NT2/D1 (cell line): Measurements from ENCODE around the gene LRRC4C.

Experiments
- DNase-seq: peaks from one replicate; pipeline ENCODE4 v3.0.0-alpha.2; 2011; ENCODE audit warnings: low read depth, low spot score
- H3K27me3 ChIP-seq: 2 replicates; pipeline ENCODE4 v1.6.0; 2011; ENCODE audit warnings: mild to moderate bottlenecking; ENCODE audit not compliant: insufficient read length, insufficient read depth
- H3K36me3 ChIP-seq: 2 replicates; pipeline ENCODE4 v1.6.1; 2011; ENCODE audit warnings: mild to moderate bottlenecking, low read length, mixed read lengths; ENCODE audit not compliant: insufficient read depth, insufficient read length
- H3K4me1 ChIP-seq: 2 replicates; pipeline ENCODE4 v1.5.1; 2011; ENCODE audit not compliant: insufficient read depth, insufficient read length
- H3K4me3 ChIP-seq: 2 replicates; pipeline ENCODE4 v1.5.1; 2011; ENCODE audit warnings: low read depth; ENCODE audit not compliant: insufficient read length
- H3K9ac ChIP-seq: 2 replicates; pipeline ENCODE4 v1.6.0; 2011; ENCODE audit warnings: low read depth; ENCODE audit not compliant: insufficient read length
- H3K9me3 ChIP-seq: 2 replicates; pipeline ENCODE4 v1.5.1; 2011; ENCODE audit warnings: mild to moderate bottlenecking, low read length; ENCODE audit not compliant: insufficient read depth
- SUZ12 ChIP-seq: IDR thresholded peaks from 2 replicates; pipeline ENCODE4 v1.6.1; 2011; ENCODE audit not compliant: insufficient read length, insufficient read depth; ENCODE audit errors: extremely low read depth
- YY1 ChIP-seq: IDR thresholded peaks from 2 replicates; pipeline ENCODE4 v1.6.1; 2011; ENCODE audit not compliant: insufficient read length, insufficient read depth
- ZNF274 ChIP-seq: IDR thresholded peaks from 2 replicates; pipeline ENCODE4 v1.6.1; 2011; ENCODE audit warnings: mild to moderate bottlenecking, low read depth, low read length

The LRRC4C gene

DNA sequence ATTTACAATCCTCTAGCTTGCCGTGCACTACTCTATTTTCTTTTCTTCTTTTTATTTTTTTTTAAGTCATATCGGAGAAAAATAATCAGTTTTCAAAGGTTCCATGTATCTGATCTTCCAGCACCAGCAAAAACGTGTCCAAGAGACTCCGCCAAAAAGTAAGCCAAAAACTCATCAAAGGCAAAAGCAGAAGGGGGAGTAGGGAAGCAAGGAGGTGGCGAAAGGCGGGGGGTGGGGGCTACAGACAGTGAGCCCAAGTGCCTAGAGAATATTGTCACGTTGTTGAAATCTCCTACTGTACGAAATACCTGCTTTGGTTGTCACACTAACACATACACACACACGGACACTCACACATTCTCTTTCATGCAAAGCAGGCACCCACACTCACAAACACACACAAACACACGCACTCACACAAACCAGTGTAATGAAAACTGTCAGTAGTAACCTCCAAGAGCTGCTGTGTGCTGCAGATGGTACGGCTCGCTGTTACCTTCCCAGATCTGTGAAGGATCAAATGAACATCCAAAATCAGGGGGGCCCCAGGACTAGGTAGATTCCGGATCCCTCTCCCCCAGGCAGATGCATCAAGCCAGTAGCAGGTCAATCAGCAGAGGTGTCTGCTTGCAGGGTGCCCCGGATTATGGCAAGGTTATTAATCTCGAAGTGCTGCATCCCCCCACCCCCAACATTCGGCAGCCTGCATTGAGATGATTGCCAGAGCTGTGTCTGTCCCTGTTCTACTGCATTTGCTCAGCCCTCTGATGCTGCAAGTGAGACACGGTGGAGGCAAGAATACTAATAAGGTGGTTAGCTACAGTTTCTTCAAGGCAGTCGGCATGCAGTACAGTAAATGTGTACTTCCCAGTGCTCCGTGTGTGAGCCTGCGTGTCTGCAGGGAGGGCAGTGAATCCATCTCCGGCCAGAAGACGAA, at the start of gene LRRC4C:
TSS of gene LRRC4C (minus strand) at position 188 of the 937 bp plus-strand sequence.
- TF ChIP-seq SUZ12 (no peak), ZNF274 (no peak), YY1 (no peak)
- H3K9ac ChIP-seq: no peak within 1 kb of the TSS
- no peak within 1 kb of the TSS for H3K4me3 ChIP-seq
- no peak for DNase-seq
- H3K27me3 ChIP-seq: no peaks in the 10 kb centered on the region
- peaks cover 4% of the 10 kb centered on the region for H3K4me1 ChIP-seq
- 0 out of 2 replicates have a peak, but pooled peaks cover 10% of the 10 kb centered on the region for H3K9me3 ChIP-seq
- no peaks in the 10 kb centered on the region for H3K36me3 ChIP-seq

DNA sequence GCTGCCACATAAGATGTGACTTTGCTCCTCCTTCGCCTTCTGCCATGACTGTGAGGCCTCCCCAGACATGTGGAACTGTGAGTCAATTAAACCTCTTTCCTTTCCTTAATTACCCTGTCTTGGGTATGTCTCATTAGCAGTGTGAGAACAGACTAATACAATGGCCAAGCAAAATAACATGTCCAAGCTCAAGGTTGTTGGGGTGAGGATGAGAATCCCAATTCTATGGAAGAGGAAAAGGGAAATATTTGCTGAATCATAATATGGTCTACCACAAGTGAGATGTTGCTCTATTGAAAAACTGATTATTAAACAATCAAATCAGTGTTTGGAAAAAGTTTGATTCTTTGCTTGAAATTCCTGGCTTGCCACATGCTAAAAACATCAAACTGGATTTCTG, 48.7 kb upstream of the LRRC4C start:
- Histone ChIP-seq H3K9ac (no peak overlapping the region), H3K4me3 (no peak overlapping the region), H3K27me3 (no peaks in the 10 kb centered on the region), H3K9me3 (no peaks in the 10 kb centered on the region; the same call in 1 of the 2 replicates), H3K36me3 (no peaks in the 10 kb centered on the region), H3K4me1 (no peaks in the 10 kb centered on the region)
- no peak for DNase-seq
- TF ChIP-seq ZNF274 (no peak), YY1 (no peak), SUZ12 (no peak)

DNA sequence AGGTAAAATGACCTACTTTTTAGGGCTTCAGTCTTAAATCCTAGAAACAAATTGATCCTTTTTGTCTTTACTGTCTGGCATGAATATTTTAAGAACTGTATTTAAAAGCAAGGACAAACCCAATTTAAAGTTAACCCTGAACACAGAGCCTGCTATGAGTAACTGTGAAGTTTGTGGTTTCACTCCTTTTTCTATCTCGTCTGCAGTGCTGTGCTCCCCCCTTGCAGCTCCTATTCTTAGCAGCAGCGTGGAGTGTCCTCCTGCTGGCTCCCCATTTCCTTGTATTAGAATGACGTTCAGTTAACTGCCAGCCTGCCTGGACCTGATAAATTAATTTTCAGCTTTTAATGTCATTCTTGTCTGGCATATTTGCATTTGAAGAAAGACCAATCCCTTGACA, 40.0 kb upstream of the LRRC4C start:
- no peak overlapping the region for H3K9ac ChIP-seq
- no peak overlapping the region for H3K4me3 ChIP-seq
- TF ChIP-seq SUZ12 (no peak), YY1 (no peak), ZNF274 (no peak)
- no peaks in the 10 kb centered on the region for H3K9me3 ChIP-seq
- H3K4me1 ChIP-seq: no peaks in the 10 kb centered on the region
- no peak for DNase-seq
- no peaks in the 10 kb centered on the region for H3K36me3 ChIP-seq
- no peaks in the 10 kb centered on the region for H3K27me3 ChIP-seq

DNA sequence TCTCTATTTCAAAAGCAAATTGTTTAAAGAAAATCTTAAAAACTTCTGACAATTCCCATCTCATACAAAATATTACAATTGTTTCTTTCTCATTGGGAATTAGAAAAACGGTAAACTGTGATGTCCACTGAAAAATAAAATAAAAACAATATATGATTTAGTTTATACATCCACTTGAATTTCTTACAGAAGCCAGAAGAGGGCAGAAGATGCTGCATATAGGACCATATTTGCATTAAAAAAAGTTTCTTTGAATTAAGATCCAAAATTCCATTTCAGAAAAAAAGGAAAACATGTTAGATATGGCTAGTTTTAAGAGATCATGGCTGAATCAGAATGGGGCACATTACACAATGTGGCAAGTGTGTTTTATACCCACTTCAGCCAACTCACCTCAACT, 39.3 kb upstream of the LRRC4C start:
- Histone ChIP-seq H3K9ac (no peak overlapping the region), H3K36me3 (no peaks in the 10 kb centered on the region), H3K4me1 (no peaks in the 10 kb centered on the region), H3K27me3 (no peaks in the 10 kb centered on the region), H3K4me3 (no peak overlapping the region), H3K9me3 (no peaks in the 10 kb centered on the region)
- TF ChIP-seq SUZ12: no peak
- TF ChIP-seq YY1: no peak
- no peak for TF ChIP-seq ZNF274
- DNase-seq: peak; percentile 15

DNA sequence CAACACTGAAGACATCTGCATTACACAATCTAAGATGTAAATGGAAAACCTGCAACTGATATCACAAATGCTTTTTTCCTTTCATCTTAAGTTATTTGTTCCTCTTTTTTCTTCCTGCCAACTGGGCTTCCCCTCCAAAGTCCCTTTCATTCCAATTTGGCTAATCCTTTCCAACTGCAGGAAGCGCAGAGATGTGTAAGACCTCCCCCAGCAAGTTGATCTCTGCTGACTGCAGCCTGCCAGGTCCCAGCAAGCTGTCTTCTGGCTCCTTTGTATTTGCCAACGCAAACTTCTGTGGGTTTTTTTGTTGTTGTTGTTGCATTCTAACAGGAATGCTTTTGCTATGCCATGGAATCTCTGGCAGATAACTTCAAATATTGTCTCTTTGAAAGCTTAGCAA, 38.5 kb upstream of the LRRC4C start:
- DNase-seq: peak; percentile 92
- TF ChIP-seq SUZ12 (no peak), ZNF274 (no peak), YY1 (no peak)
- H3K9ac ChIP-seq: no peak overlapping the region

DNA sequence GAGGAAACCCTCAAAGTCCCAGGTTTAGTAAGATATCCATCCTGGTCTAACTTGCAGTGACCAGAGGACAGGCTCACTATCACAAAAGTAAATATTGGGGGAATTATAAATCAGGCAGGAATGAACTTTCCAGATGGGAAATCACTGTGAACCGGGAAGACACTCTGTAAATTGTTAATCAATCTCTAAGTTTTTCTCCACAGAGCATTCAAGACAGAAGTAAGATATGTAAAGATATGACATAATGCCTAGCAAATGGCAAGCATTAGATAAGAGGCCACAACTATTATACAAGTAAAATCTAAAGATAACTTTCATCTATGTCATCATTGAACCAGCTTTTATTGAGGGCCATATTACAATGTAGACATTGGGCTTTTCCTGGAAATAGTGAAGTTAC, 35.3 kb upstream of the LRRC4C start:
- H3K4me3 ChIP-seq: no peak overlapping the region
- no peak for DNase-seq
- H3K9ac ChIP-seq: no peak overlapping the region
- no peaks in the 10 kb centered on the region for H3K36me3 ChIP-seq
- no peaks in the 10 kb centered on the region for H3K4me1 ChIP-seq
- no peak for TF ChIP-seq YY1
- TF ChIP-seq SUZ12: no peak
- no peak for TF ChIP-seq ZNF274
- H3K9me3 ChIP-seq: no peaks in the 10 kb centered on the region
- no peaks in the 10 kb centered on the region for H3K27me3 ChIP-seq

More for the DNA sequence above, 38.5 kb upstream of the LRRC4C start:
- no peak overlapping the region for H3K4me3 ChIP-seq
- no peaks in the 10 kb centered on the region for H3K36me3 ChIP-seq
- H3K9me3 ChIP-seq: no peaks in the 10 kb centered on the region
- H3K4me1 ChIP-seq: no peaks in the 10 kb centered on the region
- H3K27me3 ChIP-seq: no peaks in the 10 kb centered on the region

GRCh38 chr11:41486424-41486823, 27.0 kb upstream of the LRRC4C start:
- TF ChIP-seq YY1 (no peak), SUZ12 (no peak), ZNF274 (no peak)
- Histone ChIP-seq H3K36me3 (no peaks in the 10 kb centered on the region), H3K27me3 (no peaks in the 10 kb centered on the region), H3K4me3 (no peak overlapping the region), H3K4me1 (no peaks in the 10 kb centered on the region), H3K9me3 (no peaks in the 10 kb centered on the region), H3K9ac (no peak overlapping the region)
- DNase-seq: no peak

GRCh38 chr11:41483956-41484355, 24.5 kb upstream of the LRRC4C start:
- H3K9ac ChIP-seq: no peak overlapping the region
- peaks cover 7% of the 10 kb centered on the region for H3K9me3 ChIP-seq
- no peak overlapping the region for H3K4me3 ChIP-seq
- H3K27me3 ChIP-seq: no peaks in the 10 kb centered on the region
- no peaks in the 10 kb centered on the region for H3K4me1 ChIP-seq
- H3K36me3 ChIP-seq: no peaks in the 10 kb centered on the region
- TF ChIP-seq YY1: no peak
- no peak for TF ChIP-seq SUZ12
- TF ChIP-seq ZNF274: no peak
- DNase-seq: no peak
